HG02798 (cell line): ENCODE results near the gene CTSE.

Experiments
- ATAC-seq: cut with Tn5 transposase; IDR thresholded peaks from one replicate; pipeline ENCODE4 v1.9.1; 2021; ENCODE audit warnings: mild to moderate bottlenecking; ENCODE audit not compliant: unreplicated experiment, poor library complexity

The CTSE gene

GRCh38 chr1:206050655-206051235 is 27.1 kb upstream of the CTSE start:
- ATAC-seq = peak; percentile 88

GRCh38 chr1:206049919-206050600 is 26.4 kb upstream of the CTSE start:
- ATAC-seq = no peak

- peak; percentile 40 for ATAC-seq
Measured at GRCh38 chr1:206049293-206049692, 25.6 kb upstream of the CTSE start.

GRCh38 chr1:206048582-206048981 is 24.9 kb upstream of the CTSE start:
- no peak for ATAC-seq

GRCh38 chr1:206047271-206047670 is 23.6 kb upstream of the CTSE start:
- no peak for ATAC-seq

GRCh38 chr1:206041640-206042039 is 17.9 kb upstream of the CTSE start:
- ATAC-seq = no peak

- ATAC-seq = no peak
Measured at GRCh38 chr1:206040328-206040727, 16.6 kb upstream of the CTSE start.

- ATAC-seq = no peak
Measured at GRCh38 chr1:206039046-206039973, 15.6 kb upstream of the CTSE start.

GRCh38 chr1:206037581-206037980 is 13.9 kb upstream of the CTSE start:
- ATAC-seq = no peak

- ATAC-seq = peak; percentile 34
Measured at GRCh38 chr1:206036663-206037455, 13.2 kb upstream of the CTSE start.

- ATAC-seq = no peak
Measured at GRCh38 chr1:206035027-206035426, 11.3 kb upstream of the CTSE start.

- ATAC-seq = no peak
Measured at GRCh38 chr1:206032380-206033140, 8.9 kb upstream of the CTSE start.

GRCh38 chr1:206030714-206031113 is 7.0 kb upstream of the CTSE start:
- peak; percentile 85 for ATAC-seq

GRCh38 chr1:206030191-206030590 is 6.5 kb upstream of the CTSE start:
- ATAC-seq = no peak

- no peak for ATAC-seq
Measured at GRCh38 chr1:206029484-206029883, 5.8 kb upstream of the CTSE start.

GRCh38 chr1:206025283-206025820 is 1.7 kb upstream of the CTSE start:
- ATAC-seq = no peak

GRCh38 chr1:206022766-206023165 is 929 bp downstream of the CTSE start:
- no peak for ATAC-seq

GRCh38 chr1:206021626-206022365 is 1.9 kb downstream of the CTSE start:
- no peak for ATAC-seq
